K562 treated with DMSO at 1 percent for 24 hours (cell line): ENCODE measurements around the gene RSPO1. TPM values are rescaled to one million over a fixed set of nuclear protein-coding genes. Genes with fewer than 3 reads are reported as not detected.

Experiments used
- total RNA-seq: library from RNA; unstranded; fragments of 300-600 nt; gene quantifications from 2 replicates; pipeline ENCODE4 v1.2.3, GENCODE V29; 2022; ENCODE audit warnings: low read depth; ENCODE audit not compliant: insufficient read depth

Gene RSPO1, protein sequence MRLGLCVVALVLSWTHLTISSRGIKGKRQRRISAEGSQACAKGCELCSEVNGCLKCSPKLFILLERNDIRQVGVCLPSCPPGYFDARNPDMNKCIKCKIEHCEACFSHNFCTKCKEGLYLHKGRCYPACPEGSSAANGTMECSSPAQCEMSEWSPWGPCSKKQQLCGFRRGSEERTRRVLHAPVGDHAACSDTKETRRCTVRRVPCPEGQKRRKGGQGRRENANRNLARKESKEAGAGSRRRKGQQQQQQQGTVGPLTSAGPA
- total RNA-seq, result not detected in 2 replicates

DNA sequence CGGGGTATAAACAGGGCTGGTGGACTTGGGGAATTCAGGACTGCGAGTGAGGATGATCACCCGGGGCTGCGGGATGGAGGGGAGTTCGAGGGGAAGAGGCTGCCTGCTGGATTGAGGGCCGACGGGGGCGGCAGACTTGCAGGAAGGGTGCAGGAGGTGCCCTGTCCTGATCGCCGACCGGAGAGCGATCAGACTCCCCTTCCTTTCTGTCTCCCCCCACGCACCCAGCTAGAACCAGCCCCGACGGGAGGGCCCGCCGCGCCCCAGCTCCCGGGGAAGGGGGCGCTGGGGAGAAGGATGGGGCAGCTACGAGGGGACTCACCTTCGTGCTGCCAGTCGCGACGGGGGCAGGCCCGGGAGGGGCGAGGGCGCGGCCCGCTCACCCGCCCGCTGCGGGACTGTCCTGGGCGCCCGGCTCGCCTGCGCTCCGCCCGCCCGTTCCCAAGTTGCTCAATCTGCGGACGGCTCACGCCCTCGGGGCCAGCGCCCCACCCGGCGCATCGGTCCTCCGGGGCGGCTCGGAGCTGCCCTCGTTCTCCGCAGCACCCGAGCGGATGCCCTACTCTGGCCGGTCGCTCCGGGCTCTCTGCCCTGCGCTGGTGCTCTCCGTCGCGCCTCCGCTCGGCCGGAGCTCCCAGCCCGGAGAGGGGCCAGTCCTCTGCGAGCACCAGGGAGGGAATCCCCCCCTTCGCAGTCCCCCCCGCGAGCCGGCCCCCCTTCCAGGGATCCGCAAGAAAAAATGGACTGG lies at the start of gene RSPO1:
TSS of gene RSPO1 (minus strand) at position 649 of the 748 bp plus-strand sequence. CDS start 5,231 bp downstream, outside the sequence.

DNA sequence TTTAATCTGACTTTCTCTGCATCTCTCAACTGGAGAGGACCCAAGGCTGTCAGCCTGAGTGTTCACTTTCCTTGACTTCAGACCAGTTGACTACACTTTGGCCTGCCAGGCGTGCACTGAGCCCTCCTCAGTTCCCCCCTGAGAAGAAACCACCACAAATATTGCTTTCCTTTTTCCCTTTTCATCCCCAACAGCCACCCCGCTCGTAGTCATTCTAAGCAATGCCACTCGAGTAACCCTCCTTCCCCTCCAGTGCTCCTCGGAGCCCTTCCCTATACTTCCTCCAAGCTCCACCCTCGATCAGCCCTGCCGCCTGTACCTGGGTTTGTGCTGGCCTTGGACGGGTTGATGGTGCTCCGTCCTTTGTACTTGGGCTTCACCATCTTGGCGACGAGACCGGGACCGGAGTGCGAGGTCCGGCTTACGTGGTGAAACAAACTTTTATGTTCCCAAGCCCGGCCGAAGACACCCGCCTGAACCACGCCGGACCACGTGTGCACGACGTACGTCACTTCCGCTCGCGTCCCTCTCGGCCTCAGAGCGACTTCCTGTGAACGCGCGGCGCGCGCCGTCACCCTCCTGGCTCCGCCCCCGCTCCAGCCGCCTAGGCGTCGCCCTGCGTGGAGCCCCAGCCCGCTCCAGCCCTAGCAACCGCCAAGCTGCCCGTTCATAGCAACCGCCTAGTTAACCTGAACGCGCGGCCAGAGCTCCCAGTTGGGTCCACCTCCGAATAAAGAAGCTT lies 39.1 kb downstream of the RSPO1 start, which contains the start of gene GNL2:
TSS of gene GNL2 (minus strand) at position 498 of the 742 bp plus-strand sequence. CDS start at position 383, 115 bp downstream.

Other genes with a start within 250 kb of the RSPO1 start
- 32.6 and 33.3 TPM in 2 replicates for gene ZC3H12A, start 160.3 kb downstream of the RSPO1 start, total RNA-seq
- gene MEAF6, start 120.1 kb downstream of the RSPO1 start, total RNA-seq, result 51.6 and 70.0 TPM in 2 replicates
- gene SNIP1, start 80.6 kb downstream of the RSPO1 start, total RNA-seq, result 8.9 and 11.2 TPM in 2 replicates
- 1.0 and 1.7 TPM in 2 replicates for gene DNALI1, start 78.0 kb downstream of the RSPO1 start, total RNA-seq
- 68.6 and 84.5 TPM in 2 replicates for gene GNL2, start 39.0 kb downstream of the RSPO1 start, total RNA-seq
- gene CDCA8, start 57.6 kb upstream of the RSPO1 start, total RNA-seq, result 83.7 and 89.0 TPM in 2 replicates
- not detected in 2 replicates for gene EPHA10, start 130.2 kb upstream of the RSPO1 start, total RNA-seq
- 0.86 and 1.2 TPM in 2 replicates for gene MANEAL, start 159.0 kb upstream of the RSPO1 start, total RNA-seq
- 113 and 233 TPM in 2 replicates for gene C1orf122, start 172.9 kb upstream of the RSPO1 start, total RNA-seq
- gene YRDC, start 173.3 kb upstream of the RSPO1 start, total RNA-seq, result 48.8 and 52.4 TPM in 2 replicates
- gene MTF1, start 224.7 kb upstream of the RSPO1 start, total RNA-seq, result 2.7 and 3.1 TPM in 2 replicates